ENCODE data around the gene WDR27.

DNA sequence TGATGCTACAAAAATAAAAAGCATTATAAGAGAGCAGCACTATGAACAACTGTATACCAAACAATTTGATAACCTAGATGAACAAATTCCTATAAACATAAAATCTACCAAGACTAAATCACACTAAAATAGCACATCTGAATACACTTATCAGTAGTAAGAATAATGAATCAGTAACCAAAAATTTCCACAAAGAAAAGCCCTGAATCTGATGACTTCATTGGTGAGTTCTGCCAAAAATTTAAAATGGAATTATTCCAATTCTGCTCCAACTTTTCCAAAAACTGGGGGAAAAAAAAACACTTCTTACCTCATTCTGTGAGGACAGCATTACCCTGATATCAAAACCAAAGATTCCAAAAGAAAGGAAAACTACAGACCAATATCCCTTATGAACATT lies 206.2 kb downstream of the WDR27 start:
- TF ChIP-seq YY1 (IDR thresholded peaks at IDR 0.05; ENCODE audit: low read depth) (no peak), EP300 (IDR thresholded peaks at IDR 0.05; ENCODE audit: borderline replicate concordance) (no peak), FOXM1 (IDR thresholded peaks at IDR 0.05; ENCODE audit: borderline replicate concordance, low read depth) (no peak), EGR1 (IDR thresholded peaks at IDR 0.05) (no peak), RAD21 (IDR thresholded peaks at IDR 0.05; ENCODE audit: low read depth) (no peak), CEBPB (IDR thresholded peaks at IDR 0.05) (no peak), TEAD4 (IDR thresholded peaks at IDR 0.05) (no peak), NFIC (IDR thresholded peaks at IDR 0.05) (no peak), CREB1 (IDR thresholded peaks at IDR 0.05; ENCODE audit: low read depth) (no peak)
- TF ChIP-seq, protein P1, sequence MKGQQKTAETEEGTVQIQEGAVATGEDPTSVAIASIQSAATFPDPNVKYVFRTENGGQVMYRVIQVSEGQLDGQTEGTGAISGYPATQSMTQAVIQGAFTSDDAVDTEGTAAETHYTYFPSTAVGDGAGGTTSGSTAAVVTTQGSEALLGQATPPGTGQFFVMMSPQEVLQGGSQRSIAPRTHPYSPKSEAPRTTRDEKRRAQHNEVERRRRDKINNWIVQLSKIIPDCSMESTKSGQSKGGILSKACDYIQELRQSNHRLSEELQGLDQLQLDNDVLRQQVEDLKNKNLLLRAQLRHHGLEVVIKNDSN (IDR thresholded peaks at IDR 0.05), result no peak
- TF ChIP-seq, protein P2, sequence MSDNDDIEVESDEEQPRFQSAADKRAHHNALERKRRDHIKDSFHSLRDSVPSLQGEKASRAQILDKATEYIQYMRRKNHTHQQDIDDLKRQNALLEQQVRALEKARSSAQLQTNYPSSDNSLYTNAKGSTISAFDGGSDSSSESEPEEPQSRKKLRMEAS (IDR thresholded peaks at IDR 0.05), result no peak
- TF ChIP-seq, protein P3, sequence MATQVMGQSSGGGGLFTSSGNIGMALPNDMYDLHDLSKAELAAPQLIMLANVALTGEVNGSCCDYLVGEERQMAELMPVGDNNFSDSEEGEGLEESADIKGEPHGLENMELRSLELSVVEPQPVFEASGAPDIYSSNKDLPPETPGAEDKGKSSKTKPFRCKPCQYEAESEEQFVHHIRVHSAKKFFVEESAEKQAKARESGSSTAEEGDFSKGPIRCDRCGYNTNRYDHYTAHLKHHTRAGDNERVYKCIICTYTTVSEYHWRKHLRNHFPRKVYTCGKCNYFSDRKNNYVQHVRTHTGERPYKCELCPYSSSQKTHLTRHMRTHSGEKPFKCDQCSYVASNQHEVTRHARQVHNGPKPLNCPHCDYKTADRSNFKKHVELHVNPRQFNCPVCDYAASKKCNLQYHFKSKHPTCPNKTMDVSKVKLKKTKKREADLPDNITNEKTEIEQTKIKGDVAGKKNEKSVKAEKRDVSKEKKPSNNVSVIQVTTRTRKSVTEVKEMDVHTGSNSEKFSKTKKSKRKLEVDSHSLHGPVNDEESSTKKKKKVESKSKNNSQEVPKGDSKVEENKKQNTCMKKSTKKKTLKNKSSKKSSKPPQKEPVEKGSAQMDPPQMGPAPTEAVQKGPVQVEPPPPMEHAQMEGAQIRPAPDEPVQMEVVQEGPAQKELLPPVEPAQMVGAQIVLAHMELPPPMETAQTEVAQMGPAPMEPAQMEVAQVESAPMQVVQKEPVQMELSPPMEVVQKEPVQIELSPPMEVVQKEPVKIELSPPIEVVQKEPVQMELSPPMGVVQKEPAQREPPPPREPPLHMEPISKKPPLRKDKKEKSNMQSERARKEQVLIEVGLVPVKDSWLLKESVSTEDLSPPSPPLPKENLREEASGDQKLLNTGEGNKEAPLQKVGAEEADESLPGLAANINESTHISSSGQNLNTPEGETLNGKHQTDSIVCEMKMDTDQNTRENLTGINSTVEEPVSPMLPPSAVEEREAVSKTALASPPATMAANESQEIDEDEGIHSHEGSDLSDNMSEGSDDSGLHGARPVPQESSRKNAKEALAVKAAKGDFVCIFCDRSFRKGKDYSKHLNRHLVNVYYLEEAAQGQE (IDR thresholded peaks at IDR 0.05; ENCODE audit: low read depth), result no peak
